HG03575 (cell line): Measurements from ENCODE around the gene APOD.
A peak's percentile ranks its signal among the peaks of the same experiment; 100 is the strongest.

Experiments used
- ATAC-seq: cut with Tn5 transposase; IDR thresholded peaks from one replicate; pipeline ENCODE4 v1.9.1; 2021; ENCODE audit not compliant: unreplicated experiment, insufficient number of reproducible peaks, low FRiP score; ENCODE audit errors: extremely low read depth

The APOD gene

DNA sequence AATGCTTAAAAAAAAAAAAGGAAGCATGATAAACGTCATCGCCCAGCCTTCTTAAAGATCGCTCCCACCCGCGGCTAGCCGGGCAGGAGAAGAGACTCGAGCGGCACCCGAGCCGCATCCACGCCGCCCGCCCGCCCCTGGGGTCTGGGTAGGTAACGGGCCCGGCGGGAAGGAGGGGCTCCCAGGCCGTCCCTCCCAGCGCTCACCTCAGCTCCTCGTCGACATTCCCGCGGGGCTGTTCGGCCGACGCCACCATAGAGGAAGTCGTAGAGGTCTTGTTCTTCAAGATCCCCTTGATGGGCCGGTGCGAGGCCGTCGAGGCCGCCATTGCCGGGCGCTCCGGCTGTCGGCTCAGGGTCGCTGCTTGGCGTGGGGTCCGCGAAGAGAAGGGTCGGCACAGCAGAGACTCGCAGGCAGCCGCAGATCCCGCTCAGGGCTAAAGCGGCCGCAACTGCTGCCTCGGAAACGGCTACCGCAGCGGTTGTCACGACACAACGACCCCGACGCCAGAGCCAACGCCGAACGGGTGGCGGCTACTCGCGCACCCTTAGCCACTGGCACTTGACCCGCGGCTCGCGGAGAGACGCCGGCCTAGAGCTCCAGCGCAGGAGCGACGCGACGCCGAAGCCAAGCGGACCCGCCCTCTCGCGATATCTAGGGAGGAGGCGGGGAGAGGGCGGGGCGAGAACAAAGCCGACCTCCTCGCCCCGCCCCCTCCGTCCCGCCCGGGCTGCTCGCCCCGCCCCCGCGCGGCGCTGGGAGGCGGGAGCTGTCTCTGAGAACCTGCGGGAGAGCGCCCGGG is 40.8 kb downstream of the APOD start, which contains the start of gene PPP1R2:
Gene PPP1R2, minus strand, starts transcription at position 628 of the 802 bp plus-strand sequence. Its CDS starts 300 bp downstream, at position 328.
- no peak for ATAC-seq

DNA sequence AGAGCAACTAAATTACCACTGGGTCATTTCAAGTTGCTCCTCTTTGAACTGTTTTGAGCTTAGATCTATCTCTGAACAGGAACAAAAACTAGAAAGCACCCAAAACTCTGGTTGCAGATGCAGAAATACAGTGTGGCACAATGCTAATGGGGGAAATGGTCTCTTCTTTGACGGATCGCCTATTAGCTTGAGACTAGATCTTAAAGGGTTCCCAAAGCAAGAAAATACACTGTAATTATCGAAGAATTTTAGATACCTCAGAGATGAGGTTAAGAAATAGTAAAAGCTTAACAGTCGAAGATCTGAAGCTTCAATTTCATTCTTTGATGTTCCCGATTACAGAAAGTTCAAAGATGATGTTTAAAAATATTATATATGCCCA is 41.4 kb downstream of the APOD start:
- ATAC-seq, result no peak

DNA sequence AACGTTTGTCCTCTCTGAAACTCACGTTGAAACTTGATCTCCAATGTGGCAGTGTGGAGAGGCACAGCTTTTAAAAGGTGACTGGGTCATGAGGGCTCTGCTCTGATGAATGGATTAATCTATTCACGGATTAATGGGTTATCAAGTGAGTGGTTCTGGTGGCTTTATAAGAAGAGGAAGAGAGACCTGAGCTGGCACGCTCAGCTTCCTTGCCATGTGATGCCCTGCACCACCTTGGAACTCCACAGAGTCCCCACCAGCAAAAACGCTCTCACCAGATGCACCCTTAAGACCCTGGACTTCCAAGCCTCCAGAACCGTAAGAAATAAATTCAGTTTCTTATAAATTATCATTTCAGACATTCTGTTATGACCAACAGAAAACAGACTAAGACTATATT is 43.2 kb downstream of the APOD start:
- no peak for ATAC-seq

GRCh38 chr3:195540027-195540426 is 43.7 kb downstream of the APOD start:
- no peak for ATAC-seq

DNA sequence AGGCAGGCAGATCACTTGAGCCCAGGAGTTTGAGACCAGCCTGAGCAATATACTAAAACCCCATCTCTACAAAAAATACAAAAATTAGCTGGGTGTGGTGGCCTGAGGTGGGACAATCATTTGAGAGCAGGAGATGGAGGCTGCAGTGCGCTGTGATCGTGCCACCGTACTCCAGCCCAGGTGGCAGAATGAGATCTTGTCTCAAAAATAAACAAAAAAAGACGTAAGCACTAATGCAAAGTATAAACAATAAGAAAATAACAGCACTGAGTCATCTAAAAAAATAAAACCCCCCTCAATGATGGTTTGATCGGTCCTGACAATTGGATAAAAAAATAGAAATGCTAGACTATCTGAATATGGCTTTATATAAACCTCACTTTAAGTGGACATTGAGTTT is 44.3 kb downstream of the APOD start:
- ATAC-seq, result no peak

DNA sequence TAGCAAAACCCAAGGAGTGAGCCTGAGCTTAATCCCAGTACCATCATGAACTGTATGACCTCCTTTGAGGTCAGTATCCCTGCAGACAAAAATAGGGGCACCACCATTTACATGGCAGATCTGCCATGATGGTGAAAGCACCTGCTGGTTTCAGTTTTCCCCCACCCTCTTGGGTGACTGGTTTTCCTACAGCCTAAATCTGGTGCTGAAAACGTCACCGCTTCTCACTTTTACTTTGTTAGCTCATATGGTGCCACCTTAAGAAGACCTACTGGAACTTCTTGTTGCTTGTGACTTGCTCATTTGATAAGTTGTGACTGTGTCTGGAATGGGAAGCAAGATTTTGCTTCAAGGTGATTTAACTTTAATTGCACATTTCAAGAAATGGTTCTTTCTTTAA is 45.7 kb downstream of the APOD start:
- ATAC-seq, result peak; percentile 39

GRCh38 chr3:195535293-195535692 is 48.4 kb downstream of the APOD start:
- no peak for ATAC-seq

GRCh38 chr3:195532834-195533233 is 50.9 kb downstream of the APOD start:
- no peak for ATAC-seq

- no peak for ATAC-seq
Observed at GRCh38 chr3:195532345-195532744, 51.4 kb downstream of the APOD start.

GRCh38 chr3:195531683-195532082 is 52.1 kb downstream of the APOD start:
- ATAC-seq, result no peak

- no peak for ATAC-seq
Observed at GRCh38 chr3:195526492-195526891, 57.2 kb downstream of the APOD start.

GRCh38 chr3:195524171-195524896 is 59.4 kb downstream of the APOD start:
- ATAC-seq, result no peak

GRCh38 chr3:195522254-195523023 is 61.3 kb downstream of the APOD start:
- no peak for ATAC-seq
